ENCODE results near the gene TTC27. TPM values are rescaled to one million over a fixed set of nuclear protein-coding genes. Genes with fewer than 3 reads are reported as not detected.
A peak's percentile ranks its signal among the peaks of the same experiment; 100 is the strongest.
"Not testable (repeated sequence)": the region's sequence is repeated elsewhere in the genome, so short reads cannot be mapped to it uniquely, and the experiment has no call there.

The TTC27 gene
- total RNA-seq, 4 donors from 2014 or later = 12.6 to 25.4 (median 16.9) TPM

DNA sequence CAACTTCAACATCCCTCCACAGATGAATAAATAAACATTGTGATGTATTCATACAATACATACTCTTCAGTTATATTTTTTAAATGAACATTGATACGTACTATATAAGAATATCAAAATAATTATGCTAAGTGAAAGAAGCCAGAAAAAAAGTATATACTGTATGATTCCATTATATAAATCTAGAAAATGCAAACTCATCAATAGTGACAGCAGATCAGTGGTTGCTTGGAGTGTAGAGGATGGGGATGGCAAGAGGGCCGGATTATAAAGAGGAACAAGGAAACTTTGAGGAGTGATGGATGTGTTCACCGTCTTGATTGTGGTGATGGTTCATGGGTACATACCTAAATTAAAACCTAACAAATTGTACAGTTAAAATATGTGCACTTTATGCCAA is 3.0 kb upstream of the TTC27 start:
- intact Hi-C loops (cut with DNase I) = no loop called here
- H3K27ac ChIP-seq = no peak overlapping the region
- H3K27me3 ChIP-seq = no peaks in the 10 kb centered on the region
- TF ChIP-seq CTCF (IDR thresholded peaks at IDR 0.05) (no peak), POLR2A (IDR thresholded peaks at IDR 0.05) (no peak)
- WGBS, 2 donors = 89 to 92% methylated on average over 3 of the region's 3 CpGs
- no peak for DNase-seq
- H3K4me3 ChIP-seq (replicated peaks in 1 of 3) = no peak overlapping the region
- peaks cover 14 to 22% of the 10 kb centered on the region in 2 donors for H3K4me1 ChIP-seq
- H3K9me3 ChIP-seq = no peaks in the 10 kb centered on the region
- peaks cover 0 to 4% of the 10 kb centered on the region in 2 donors for H3K36me3 ChIP-seq

DNA sequence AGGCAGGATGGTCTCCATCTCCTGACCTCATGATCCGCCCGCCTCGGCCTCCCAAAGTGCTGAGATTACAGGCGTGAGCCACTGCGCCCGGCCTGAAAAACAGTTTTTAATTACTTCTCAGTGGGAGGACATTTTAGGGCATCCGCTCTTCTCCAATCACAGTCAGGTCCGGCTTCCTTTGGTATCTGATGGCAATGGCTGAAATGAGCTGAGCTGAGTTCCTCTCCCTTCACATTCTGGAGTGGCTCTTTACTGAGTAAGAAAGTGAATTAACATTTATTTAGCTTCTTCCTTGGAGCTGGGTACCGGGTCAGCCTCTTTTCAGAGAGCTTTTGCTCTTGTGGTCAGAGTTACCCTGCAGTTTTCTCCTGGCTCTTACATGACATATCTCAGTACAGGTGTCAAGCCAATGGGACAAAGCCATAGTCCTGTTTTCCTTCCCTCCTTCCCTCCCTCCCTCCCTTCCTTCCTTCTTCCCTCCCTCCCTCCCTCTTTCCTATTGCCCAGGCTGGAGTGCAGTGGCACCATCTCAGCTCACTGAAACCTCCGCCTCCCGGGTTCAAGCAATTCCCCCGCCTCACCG is 1.1 kb upstream of the TTC27 start:
- DNase-seq = no peak
- WGBS, 2 donors = 52 to 57% methylated on average over 13 of the region's 13 CpGs
- intact Hi-C loops (cut with DNase I) = no loop called here
- no peaks in the 10 kb centered on the region for H3K9me3 ChIP-seq
- no peaks in the 10 kb centered on the region for H3K27me3 ChIP-seq
- TF ChIP-seq POLR2A (IDR thresholded peaks at IDR 0.05) = no peak
- TF ChIP-seq CTCF (IDR thresholded peaks at IDR 0.05) = no peak
- peaks cover 3 to 4% of the 10 kb centered on the region in 2 donors for H3K36me3 ChIP-seq
- H3K4me1 ChIP-seq = peaks cover 14 to 22% of the 10 kb centered on the region in 2 donors
- H3K4me3 ChIP-seq (replicated peaks in 1 of 3) = peak overlapping the region in 1 of 3 donors; percentile 62
- H3K27ac ChIP-seq = peak overlapping the region in 1 of 3 donors; percentile 20

GRCh38 chr2:32627441-32627813 is 423 bp upstream of the TTC27 start:
- peak overlapping the region in 2 of 3 donors; percentile 62 to 88 for H3K4me3 ChIP-seq (replicated peaks in 1 of 3)
- 1 to 8% methylated on average over 15 to 16 of the region's 16 CpGs for WGBS, 2 donors
- H3K4me1 ChIP-seq = peaks cover 14 to 22% of the 10 kb centered on the region in 2 donors
- DNase-seq = peak; percentile 52 to 59
- TF ChIP-seq POLR2A (IDR thresholded peaks at IDR 0.05) (no peak), CTCF (IDR thresholded peaks at IDR 0.05) (peak in 3 of 6 experiments; percentile 24 to 54 (median 42))
- H3K27ac ChIP-seq = peak overlapping the region; percentile 39 to 62 (median 58)
- no peaks in the 10 kb centered on the region for H3K9me3 ChIP-seq
- H3K27me3 ChIP-seq = no peaks in the 10 kb centered on the region
- intact Hi-C loops (cut with DNase I) = no loop called here
- peaks cover 0 to 4% of the 10 kb centered on the region in 2 donors for H3K36me3 ChIP-seq

DNA sequence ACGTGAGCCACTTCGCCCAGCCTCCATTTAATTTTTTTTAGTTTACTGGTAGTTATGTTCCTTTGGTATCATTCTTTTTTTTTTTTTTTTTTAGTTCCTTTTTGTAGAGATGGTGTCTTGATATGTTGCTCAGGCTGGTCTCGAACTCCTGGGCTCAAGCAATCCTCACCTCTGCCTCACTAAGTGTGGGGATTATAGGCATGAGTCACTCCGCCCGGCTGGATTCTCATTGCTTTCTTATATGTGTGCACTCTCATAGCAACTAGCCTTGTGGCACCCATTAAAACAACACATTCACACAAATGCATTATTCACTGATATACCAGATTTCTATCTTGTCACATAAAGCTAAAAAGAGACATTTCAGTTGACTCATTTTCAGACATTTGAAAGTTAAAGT is 4.2 kb downstream of the TTC27 start:
- WGBS, 2 donors = 91 to 94% methylated on average over 5 of the region's 5 CpGs
- no peaks in the 10 kb centered on the region for H3K9me3 ChIP-seq
- H3K36me3 ChIP-seq = peaks cover 15% of the 10 kb centered on the region in 2 donors
- no peak overlapping the region for H3K4me3 ChIP-seq (replicated peaks in 1 of 3)
- no peak for DNase-seq
- TF ChIP-seq POLR2A (IDR thresholded peaks at IDR 0.05) (no peak), CTCF (IDR thresholded peaks at IDR 0.05) (no peak)
- H3K4me1 ChIP-seq = peaks cover 10 to 11% of the 10 kb centered on the region in 2 donors
- no peaks in the 10 kb centered on the region for H3K27me3 ChIP-seq
- intact Hi-C loops (cut with DNase I) = no loop called here
- no peak overlapping the region for H3K27ac ChIP-seq

GRCh38 chr2:32633040-32633439 is 5.2 kb downstream of the TTC27 start:
- peaks cover 15 to 19% of the 10 kb centered on the region in 2 donors for H3K36me3 ChIP-seq
- no peak overlapping the region for H3K4me3 ChIP-seq (replicated peaks in 1 of 3)
- DNase-seq = no peak
- no peak overlapping the region for H3K27ac ChIP-seq
- H3K9me3 ChIP-seq = no peaks in the 10 kb centered on the region
- H3K27me3 ChIP-seq = no peaks in the 10 kb centered on the region
- peaks cover 6 to 8% of the 10 kb centered on the region in 2 donors for H3K4me1 ChIP-seq
- TF ChIP-seq CTCF (IDR thresholded peaks at IDR 0.05) (no peak), POLR2A (IDR thresholded peaks at IDR 0.05) (no peak)
- intact Hi-C loops (cut with DNase I) = no loop called here
- WGBS, 2 donors = 91 to 94% methylated on average over 3 of the region's 3 CpGs

- H3K9me3 ChIP-seq; DNase-seq; intact Hi-C loops (cut with DNase I); H3K4me1 ChIP-seq; H3K27me3 ChIP-seq; H3K27ac ChIP-seq; H3K4me3 ChIP-seq (replicated peaks in 1 of 3): not testable (repeated sequence)
- 97 to 99% methylated on average over 5 of the region's 5 CpGs for WGBS, 2 donors
- peaks cover 37 to 52% of the 10 kb centered on the region in 2 donors for H3K36me3 ChIP-seq
Measured at GRCh38 chr2:32638548-32638947, 10.7 kb downstream of the TTC27 start.
